Parathyroid adenoma (tissue), 2 donors: ENCODE results near the gene IL6R.
A peak's percentile ranks its signal among the peaks of the same experiment; 100 is the strongest.

ENCODE experiments used
- H2AFZ ChIP-seq: fragments of 300-600 bp; sonication (generic); one replicate; pipeline ENCODE4 v1.7.0; 2017; ENCODE audit warnings: antibody characterized with exemption, mild to moderate bottlenecking
- H3K27ac ChIP-seq: fragments of 300-600 bp; sonication (generic); one replicate; pipeline ENCODE4 v1.7.0; 2017
- H3K27me3 ChIP-seq: fragments of 300-600 bp; sonication (generic); one replicate; pipeline ENCODE4 v1.7.0; 2017; ENCODE audit warnings: low read length; ENCODE audit not compliant: control insufficient read depth, insufficient read depth
- H3K36me3 ChIP-seq: fragments of 300-600 bp; sonication (generic); one replicate; pipeline ENCODE4 v1.7.0; 2017; ENCODE audit warnings: low read length; ENCODE audit not compliant: control insufficient read depth, insufficient read depth
- H3K4me1 ChIP-seq: fragments of 300-600 bp; sonication (generic); one replicate; pipeline ENCODE4 v1.7.0; 2017; ENCODE audit warnings: control low read depth
- H3K4me2 ChIP-seq: fragments of 300-600 bp; sonication (generic); one replicate; pipeline ENCODE4 v1.7.0; 2017; ENCODE audit warnings: low read length
- H3K4me3 ChIP-seq: fragments of 300-600 bp; sonication (generic); one replicate; pipeline ENCODE4 v1.7.0; 2017; ENCODE audit warnings: low read depth, low read length
- H3K79me2 ChIP-seq: fragments of 300-600 bp; sonication (generic); one replicate; pipeline ENCODE4 v1.7.0; 2017; ENCODE audit warnings: control low read depth
- H3K9ac ChIP-seq: fragments of 300-600 bp; sonication (generic); one replicate; pipeline ENCODE4 v1.7.0; 2017; ENCODE audit warnings: mild to moderate bottlenecking
- H3K9me3 ChIP-seq: fragments of 300-600 bp; sonication (generic); one replicate; pipeline ENCODE4 v1.7.0; 2017; ENCODE audit warnings: low read length; ENCODE audit not compliant: control insufficient read depth
- CTCF ChIP-seq: fragments of 300-600 bp; sonication (generic); IDR thresholded peaks from one replicate; pipeline ENCODE4 v1.7.0; 2017; ENCODE audit warnings: antibody characterized with exemption, mild to moderate bottlenecking
- donor health status: primary hyperparathyroidism.

Gene IL6R

GRCh38 chr1:154403261-154403943, 1.7 kb upstream of the IL6R start:
- no peaks in the 10 kb centered on the region for H3K36me3 ChIP-seq
- H3K27ac ChIP-seq: no peak overlapping the region
- no peaks in the 10 kb centered on the region for H3K79me2 ChIP-seq
- H2AFZ ChIP-seq: no peak overlapping the region
- no peak for TF ChIP-seq CTCF
- no peaks in the 10 kb centered on the region for H3K4me1 ChIP-seq
- H3K9ac ChIP-seq: no peak overlapping the region
- H3K9me3 ChIP-seq: no peaks in the 10 kb centered on the region
- no peak overlapping the region for H3K4me2 ChIP-seq
- no peak overlapping the region for H3K4me3 ChIP-seq
- no peaks in the 10 kb centered on the region for H3K27me3 ChIP-seq

GRCh38 chr1:154403983-154404382, 1.2 kb upstream of the IL6R start:
- Histone ChIP-seq H2AFZ (no peak overlapping the region), H3K79me2 (no peaks in the 10 kb centered on the region), H3K27me3 (no peaks in the 10 kb centered on the region), H3K4me3 (no peak overlapping the region), H3K9ac (no peak overlapping the region), H3K4me2 (no peak overlapping the region), H3K9me3 (no peaks in the 10 kb centered on the region), H3K27ac (no peak overlapping the region), H3K36me3 (no peaks in the 10 kb centered on the region), H3K4me1 (no peaks in the 10 kb centered on the region)
- TF ChIP-seq CTCF: no peak

- H3K4me3 ChIP-seq: peak overlapping the region; percentile 48
- no peaks in the 10 kb centered on the region for H3K36me3 ChIP-seq
- H3K9ac ChIP-seq: no peak overlapping the region
- H3K79me2 ChIP-seq: no peaks in the 10 kb centered on the region
- no peak for TF ChIP-seq CTCF
- no peaks in the 10 kb centered on the region for H3K27me3 ChIP-seq
- H3K9me3 ChIP-seq: no peaks in the 10 kb centered on the region
- H3K4me1 ChIP-seq: no peaks in the 10 kb centered on the region
- H3K4me2 ChIP-seq: peak overlapping the region; percentile 81
- peak overlapping the region; percentile 76 for H2AFZ ChIP-seq
- H3K27ac ChIP-seq: peak overlapping the region; percentile 47
Observed at GRCh38 chr1:154404511-154404931, 622 bp upstream of the IL6R start.

GRCh38 chr1:154405747-154406571, 816 bp downstream of the IL6R start:
- H3K79me2 ChIP-seq: no peaks in the 10 kb centered on the region
- peak overlapping the region; percentile 75 for H2AFZ ChIP-seq
- no peaks in the 10 kb centered on the region for H3K4me1 ChIP-seq
- no peak overlapping the region for H3K9ac ChIP-seq
- peak overlapping the region; percentile 42 for H3K4me3 ChIP-seq
- H3K27me3 ChIP-seq: no peaks in the 10 kb centered on the region
- peak overlapping the region; percentile 29 for H3K27ac ChIP-seq
- TF ChIP-seq CTCF: peak; percentile 29
- peak overlapping the region; percentile 81 for H3K4me2 ChIP-seq
- no peaks in the 10 kb centered on the region for H3K9me3 ChIP-seq
- H3K36me3 ChIP-seq: no peaks in the 10 kb centered on the region
